ENCODE measurements around the gene MEGF11. TPM values are rescaled to one million over a fixed set of nuclear protein-coding genes. Genes with fewer than 3 reads are reported as not detected.

Gene MEGF11
- total RNA-seq, 1 donor from 2014 or later = 0.35 TPM

- no peak for DNase-seq (ENCODE audit: low spot score)
Observed at GRCh38 chr15:65970937-65971740, 282.4 kb downstream of the MEGF11 start.

- no peak for DNase-seq (ENCODE audit: low spot score)
Observed at GRCh38 chr15:65969865-65970816, 283.4 kb downstream of the MEGF11 start.

- DNase-seq (ENCODE audit: low spot score) = no peak
Observed at GRCh38 chr15:65968511-65968910, 285.0 kb downstream of the MEGF11 start.

- no peak for DNase-seq (ENCODE audit: low spot score)
Observed at GRCh38 chr15:65964792-65965433, 288.6 kb downstream of the MEGF11 start.

GRCh38 chr15:65963911-65964482 lies 289.6 kb downstream of the MEGF11 start:
- DNase-seq (ENCODE audit: low spot score) = no peak

- no peak for DNase-seq (ENCODE audit: low spot score)
Observed at GRCh38 chr15:65963358-65963757, 290.2 kb downstream of the MEGF11 start.

- DNase-seq (ENCODE audit: low spot score) = no peak
Observed at GRCh38 chr15:65962187-65962586, 291.4 kb downstream of the MEGF11 start.

- DNase-seq (ENCODE audit: low spot score) = no peak
Observed at GRCh38 chr15:65960586-65960985, 293.0 kb downstream of the MEGF11 start.

- DNase-seq (ENCODE audit: low spot score) = no peak
Observed at GRCh38 chr15:65958835-65959234, 294.7 kb downstream of the MEGF11 start.

- no peak for DNase-seq (ENCODE audit: low spot score)
Observed at GRCh38 chr15:65957451-65957850, 296.1 kb downstream of the MEGF11 start.

- no peak for DNase-seq (ENCODE audit: low spot score)
Observed at GRCh38 chr15:65956899-65957298, 296.7 kb downstream of the MEGF11 start.

- DNase-seq (ENCODE audit: low spot score) = no peak
Observed at GRCh38 chr15:65956307-65956706, 297.2 kb downstream of the MEGF11 start.

GRCh38 chr15:65954289-65954741 lies 299.2 kb downstream of the MEGF11 start:
- no peak for DNase-seq (ENCODE audit: low spot score)

- DNase-seq (ENCODE audit: low spot score) = no peak
Observed at GRCh38 chr15:65953622-65954021, 299.9 kb downstream of the MEGF11 start.

GRCh38 chr15:65952391-65953053 lies 301.0 kb downstream of the MEGF11 start:
- DNase-seq (ENCODE audit: low spot score) = peak; percentile 50

GRCh38 chr15:65951007-65951406 lies 302.5 kb downstream of the MEGF11 start:
- DNase-seq (ENCODE audit: low spot score) = no peak

- DNase-seq (ENCODE audit: low spot score) = no peak
Observed at GRCh38 chr15:65949491-65949890, 304.1 kb downstream of the MEGF11 start.

- no peak for DNase-seq (ENCODE audit: low spot score)
Observed at GRCh38 chr15:65949011-65949410, 304.5 kb downstream of the MEGF11 start.

GRCh38 chr15:65948383-65948782 lies 305.2 kb downstream of the MEGF11 start:
- DNase-seq (ENCODE audit: low spot score) = no peak

GRCh38 chr15:65947041-65947440 lies 306.5 kb downstream of the MEGF11 start:
- DNase-seq (ENCODE audit: low spot score) = no peak

- DNase-seq (ENCODE audit: low spot score) = no peak
Observed at GRCh38 chr15:65945616-65946015, 307.9 kb downstream of the MEGF11 start.

Data from mucosa of gallbladder (tissue), 1 donor.